GM10248 (cell line): ENCODE data around the gene GCH1.

Experiments
- CTCF ChIA-PET: fragments of 300-600 bp; sonication (Branson Sonifier 250); formaldehyde crosslinking; extraction: SDS; loops from one replicate; lab custom pipeline; 2021; ENCODE audit warnings: antibody characterized with exemption; lab: Yijun Ruan, JAX
- POLR2A ChIA-PET: fragments of 350-650 bp; sonication (Branson Sonifier 250); formaldehyde crosslinking; extraction: SDS; loops from one replicate; lab custom pipeline; 2020; ENCODE audit warnings: antibody characterized with exemption; lab: Yijun Ruan, JAX
- DNase-seq: peaks from one replicate; pipeline ENCODE4 v3.0.0; 2012; ENCODE audit errors: extremely low spot score
- CTCF ChIP-seq: IDR thresholded peaks from 2 replicates; pipeline ENCODE4 v1.5.1; 2012; ENCODE audit warnings: mild to moderate bottlenecking, low read depth; ENCODE audit errors: extremely low read depth, missing control alignments, control extremely low read depth

The GCH1 gene

GRCh38 chr14:54837508-54838149, 65.0 kb downstream of the GCH1 start:
- no peak for DNase-seq
- ChIA-PET CTCF (no interaction called here), POLR2A (no interaction called here)
- no peak for TF ChIP-seq CTCF

- no peak for TF ChIP-seq CTCF
- CTCF ChIA-PET, result no interaction called here
- no peak for DNase-seq
- POLR2A ChIA-PET, result no interaction called here
Measured at GRCh38 chr14:54836231-54836630, 66.4 kb downstream of the GCH1 start.

GRCh38 chr14:54834727-54835126, 67.9 kb downstream of the GCH1 start:
- DNase-seq, result no peak
- CTCF ChIA-PET, result interaction anchor here (0.6 kb wide), 1 partner anchor 23 kb away, joined by 3 read pairs; no protein-coding TSS in a partner anchor
- TF ChIP-seq CTCF, result no peak
- POLR2A ChIA-PET, result no interaction called here

GRCh38 chr14:54834081-54834480, 68.5 kb downstream of the GCH1 start:
- POLR2A ChIA-PET, result no interaction called here
- CTCF ChIA-PET, result interaction anchor here (0.6 kb wide), 1 partner anchor 24 kb away, joined by 3 read pairs; no protein-coding TSS in a partner anchor
- DNase-seq, result no peak
- no peak for TF ChIP-seq CTCF

- DNase-seq, result no peak
- POLR2A ChIA-PET, result no interaction called here
- no peak for TF ChIP-seq CTCF
- CTCF ChIA-PET, result interaction anchor here (0.9 to 2.8 kb wide), 4 partner anchors 9 to 48 kb away, joined by 3 to 10 read pairs (median 6); no protein-coding TSS in a partner anchor
Measured at GRCh38 chr14:54830650-54831049, 72.0 kb downstream of the GCH1 start.

GRCh38 chr14:54829486-54830224, 73.0 kb downstream of the GCH1 start:
- DNase-seq, result no peak
- ChIA-PET POLR2A (interaction anchor here (0.6 kb wide), 1 partner anchor 315 kb away, joined by 3 read pairs; no protein-coding TSS in a partner anchor), CTCF (interaction anchor here (0.6 to 2.8 kb wide), 2 partner anchors 23 to 24 kb away, joined by 3 to 10 read pairs; no protein-coding TSS in a partner anchor)
- TF ChIP-seq CTCF, result no peak
